H1 (cell line): ENCODE results near the gene WNT7A.

Experiments
- EP300 ChIP-seq, 2 experiments: IDR thresholded peaks; 1 replicate in 1 of 2; 2 replicates in 1 of 2; pipeline ENCODE4 v1.6.1; 2011 to 2012; ENCODE audit warnings: low read depth in 2 of 2, low read length in 2 of 2, mild to moderate bottlenecking in 2 of 2, borderline replicate concordance in 1 of 2, inconsistent platforms in 1 of 2, moderate library complexity in 1 of 2
- EZH2 ChIP-seq: fragments of 200-600 bp; sonication (generic); IDR thresholded peaks from 2 replicates; pipeline ENCODE4 v1.7.1; 2012; ENCODE audit warnings: low read depth, mild to moderate bottlenecking, moderate library complexity, low read length, inconsistent platforms; ENCODE audit not compliant: severe bottlenecking
- GTF2F1 ChIP-seq: IDR thresholded peaks from 2 replicates; pipeline ENCODE4 v1.6.1; 2012; ENCODE audit warnings: low read depth, low read length, improper control_type of control experiment, borderline replicate concordance
- KDM1A ChIP-seq: fragments of 200-600, 300-600 bp; sonication (generic); IDR thresholded peaks from 2 replicates; pipeline ENCODE4 v1.7.1; 2016; ENCODE audit warnings: mild to moderate bottlenecking, low read length, borderline replicate concordance
- POLR2A ChIP-seq, 2 experiments: IDR thresholded peaks; 1 replicate in 1 of 2; 2 replicates in 1 of 2; pipeline ENCODE4 v1.6.1; 2011; ENCODE audit warnings: low read depth in 2 of 2, low read length in 2 of 2, mild to moderate bottlenecking in 2 of 2; ENCODE audit errors: control extremely low read depth in 1 of 2
- POLR2AphosphoS5 ChIP-seq: IDR thresholded peaks from 2 replicates; pipeline ENCODE4 v1.6.1; 2011; ENCODE audit warnings: low read depth, low read length
- RFX5 ChIP-seq: IDR thresholded peaks from 2 replicates; pipeline ENCODE4 v1.6.1; 2011; ENCODE audit warnings: low read depth, low read length, improper control_type of control experiment, borderline replicate concordance
- SIN3A ChIP-seq, 2 experiments: IDR thresholded peaks in 1 of 2; conservative IDR thresholded peaks in 1 of 2; 2 replicates each; pipeline ENCODE4 v1.6.1; 2011 to 2012; ENCODE audit warnings: low read length in 2 of 2, improper control_type of control experiment in 1 of 2, low read depth in 1 of 2, mild to moderate bottlenecking in 1 of 2
- TF ChIP-seq, protein P1 (sequence below), 3 experiments: IDR thresholded peaks; 1 replicate in 2 of 3; 2 replicates in 1 of 3; pipeline versions ENCODE4 v1.5.1 to v1.6.1; 2011; ENCODE audit warnings: low read length in 3 of 3, mild to moderate bottlenecking in 3 of 3, inconsistent platforms in 2 of 3, low read depth in 1 of 3, moderate library complexity in 1 of 3; ENCODE audit not compliant: insufficient read depth in 1 of 3; ENCODE audit errors: control extremely low read depth in 1 of 3

DNA sequence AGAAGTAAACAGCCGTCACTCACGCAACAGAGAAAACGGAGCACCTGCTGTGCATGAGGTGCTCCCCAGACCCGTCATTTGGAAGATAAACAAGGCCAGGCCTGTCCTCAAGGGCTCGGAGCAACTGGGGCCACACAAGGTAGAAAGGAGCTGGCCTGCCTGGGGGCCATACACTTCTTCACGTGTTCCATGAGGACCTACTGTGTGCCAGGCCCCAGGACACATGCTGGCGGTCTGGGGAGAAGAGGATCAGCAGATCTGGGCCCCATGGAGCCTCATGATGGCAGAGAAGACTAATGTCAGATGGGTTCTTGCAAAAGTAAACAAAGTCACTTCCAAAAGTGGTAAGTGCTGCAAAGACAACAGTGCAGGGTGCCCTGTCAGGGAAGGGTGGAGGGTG, 14.3 kb downstream of the WNT7A start:
- TF ChIP-seq RFX5, result no peak
- no peak for TF ChIP-seq EP300 (IDR thresholded peaks at IDR 0.05; ENCODE audit: borderline replicate concordance in 1 of 2, low read depth in 2 of 2, low read length in 2 of 2)
- TF ChIP-seq POLR2A (IDR thresholded peaks at IDR 0.05; ENCODE audit: control extremely low read depth in 1 of 2, low read depth in 2 of 2, low read length in 2 of 2), result no peak
- TF ChIP-seq, protein P1, sequence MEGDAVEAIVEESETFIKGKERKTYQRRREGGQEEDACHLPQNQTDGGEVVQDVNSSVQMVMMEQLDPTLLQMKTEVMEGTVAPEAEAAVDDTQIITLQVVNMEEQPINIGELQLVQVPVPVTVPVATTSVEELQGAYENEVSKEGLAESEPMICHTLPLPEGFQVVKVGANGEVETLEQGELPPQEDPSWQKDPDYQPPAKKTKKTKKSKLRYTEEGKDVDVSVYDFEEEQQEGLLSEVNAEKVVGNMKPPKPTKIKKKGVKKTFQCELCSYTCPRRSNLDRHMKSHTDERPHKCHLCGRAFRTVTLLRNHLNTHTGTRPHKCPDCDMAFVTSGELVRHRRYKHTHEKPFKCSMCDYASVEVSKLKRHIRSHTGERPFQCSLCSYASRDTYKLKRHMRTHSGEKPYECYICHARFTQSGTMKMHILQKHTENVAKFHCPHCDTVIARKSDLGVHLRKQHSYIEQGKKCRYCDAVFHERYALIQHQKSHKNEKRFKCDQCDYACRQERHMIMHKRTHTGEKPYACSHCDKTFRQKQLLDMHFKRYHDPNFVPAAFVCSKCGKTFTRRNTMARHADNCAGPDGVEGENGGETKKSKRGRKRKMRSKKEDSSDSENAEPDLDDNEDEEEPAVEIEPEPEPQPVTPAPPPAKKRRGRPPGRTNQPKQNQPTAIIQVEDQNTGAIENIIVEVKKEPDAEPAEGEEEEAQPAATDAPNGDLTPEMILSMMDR (IDR thresholded peaks at IDR 0.05; ENCODE audit: control extremely low read depth in 1 of 3, insufficient read depth in 1 of 3, low read depth in 1 of 3, low read length in 3 of 3), result no peak
- no peak for TF ChIP-seq EZH2
- no peak for TF ChIP-seq GTF2F1
- TF ChIP-seq SIN3A (conservative IDR thresholded peaks at IDR 0.05 in 1 of 2, IDR thresholded peaks at IDR 0.05 in 1 of 2; ENCODE audit: low read depth in 1 of 2, low read length in 2 of 2), result no peak
- TF ChIP-seq POLR2AphosphoS5, result no peak
- no peak for TF ChIP-seq KDM1A
